Fibroblast of lung (primary cell): ENCODE results near the gene SEMA6A. TPM values are rescaled to one million over a fixed set of nuclear protein-coding genes. Genes with fewer than 3 reads are reported as not detected.

Experiments
- DNase-seq, 2 donors: peaks; one replicate each; pipeline versions ENCODE4 v3.0.0 to v3.0.0-alpha.2; 2010; ENCODE audit warnings: low read depth in 2 of 2
- H2AFZ ChIP-seq: 2 replicates; pipeline ENCODE4 v1.5.1; 2012; ENCODE audit warnings: low read length, control low read depth, inconsistent platforms
- H3K27ac ChIP-seq: 2 replicates; pipeline ENCODE4 v1.5.1; 2011; ENCODE audit warnings: low read length, control low read depth; ENCODE audit not compliant: insufficient read depth
- H3K27me3 ChIP-seq: 2 replicates; pipeline ENCODE4 v1.5.1; 2011; ENCODE audit warnings: mild to moderate bottlenecking, low read length; ENCODE audit not compliant: control insufficient read depth, insufficient read depth
- H3K36me3 ChIP-seq: 2 replicates; pipeline ENCODE4 v1.5.1; 2011; ENCODE audit warnings: low read length; ENCODE audit not compliant: control insufficient read depth, insufficient read depth
- H3K4me1 ChIP-seq: 2 replicates; pipeline ENCODE4 v1.5.1; 2011; ENCODE audit warnings: low read length; ENCODE audit not compliant: control insufficient read depth, insufficient read depth; ENCODE audit errors: extremely low read depth
- H3K4me2 ChIP-seq: 2 replicates; pipeline ENCODE4 v1.5.1; 2011; ENCODE audit warnings: low read length, control low read depth; ENCODE audit not compliant: insufficient read depth; ENCODE audit errors: extremely low read depth
- H3K4me3 ChIP-seq, 4 experiments: fragments of 200-600 bp in 1 of 4; sonication (generic) in 1 of 4; replicated peaks in 1 of 4; 2 replicates each; pipeline ENCODE4 v1.5.1; 2011 to 2016; ENCODE audit warnings: low read length in 4 of 4, low read depth in 3 of 4, mild to moderate bottlenecking in 3 of 4, control low read depth in 2 of 4, inconsistent platforms in 1 of 4, mixed read lengths in 1 of 4; ENCODE audit not compliant: insufficient read depth in 1 of 4; ENCODE audit errors: control extremely low read depth in 1 of 4
- H3K79me2 ChIP-seq: 2 replicates; pipeline ENCODE4 v1.5.1; 2012; ENCODE audit warnings: mild to moderate bottlenecking, low read length, inconsistent platforms; ENCODE audit not compliant: control insufficient read depth, insufficient read depth
- H3K9ac ChIP-seq: 2 replicates; pipeline ENCODE4 v1.5.1; 2011; ENCODE audit warnings: mild to moderate bottlenecking, low read length, control low read depth; ENCODE audit not compliant: insufficient read depth
- H3K9me3 ChIP-seq: 2 replicates; pipeline ENCODE4 v1.5.1; 2012; ENCODE audit warnings: low read depth, low read length; ENCODE audit not compliant: control insufficient read depth, insufficient read depth
- H4K20me1 ChIP-seq: 2 replicates; pipeline ENCODE4 v1.5.1; 2011; ENCODE audit warnings: low read length; ENCODE audit not compliant: control insufficient read depth, insufficient read depth; ENCODE audit errors: extremely low read depth
- EZH2 ChIP-seq: IDR thresholded peaks from 2 replicates; pipeline ENCODE4 v1.5.1; 2012; ENCODE audit warnings: low read length, control low read depth, mild to moderate bottlenecking; ENCODE audit errors: missing control alignments
- polyA plus RNA-seq, 2 donors: library from polyadenylated mRNA; depleted of rRNA in 1 of 2; stranded (reverse) in 1 of 2; unstranded in 1 of 2; fragments of >200 nt; gene quantifications; 2 replicates each; pipeline ENCODE4 v1.2.1, GENCODE V29; 2011 to 2012; ENCODE audit warnings: missing spikeins in 1 of 2
- total RNA-seq: library from RNA; depleted of rRNA; stranded (reverse); fragments of >200 nt; gene quantifications from 2 replicates; pipeline ENCODE4 v1.2.1, GENCODE V29; 2014
- TF ChIP-seq, protein P1 (sequence below), 2 donors: IDR thresholded peaks in 1 of 2; conservative IDR thresholded peaks in 1 of 2; 1 replicate in 1 of 2; 2 replicates in 1 of 2; pipeline ENCODE4 v1.5.1; 2011 to 2012; ENCODE audit warnings: low read length in 2 of 2, control low read depth in 1 of 2, inconsistent platforms in 1 of 2, low read depth in 1 of 2, mild to moderate bottlenecking in 1 of 2

The SEMA6A gene
- total and polyA plus RNA-seq, 2 donors (not counting 1 experiment from before 2014, with no cell fraction given), result 0.17 to 0.22 TPM

GRCh38 chr5:116621599-116621998 lies 47.0 kb upstream of the SEMA6A start:
- Histone ChIP-seq H3K4me1 (no peaks in the 10 kb centered on the region), H3K9me3 (no peaks in the 10 kb centered on the region), H3K36me3 (no peaks in the 10 kb centered on the region), H3K4me2 (no peak overlapping the region), H2AFZ (no peak overlapping the region), H3K27me3 (no peaks in the 10 kb centered on the region), H3K27ac (no peak overlapping the region), H3K9ac (no peak overlapping the region), H4K20me1 (no peaks in the 10 kb centered on the region), H3K4me3 (no peak overlapping the region), H3K79me2 (no peaks in the 10 kb centered on the region)
- TF ChIP-seq, protein P1, sequence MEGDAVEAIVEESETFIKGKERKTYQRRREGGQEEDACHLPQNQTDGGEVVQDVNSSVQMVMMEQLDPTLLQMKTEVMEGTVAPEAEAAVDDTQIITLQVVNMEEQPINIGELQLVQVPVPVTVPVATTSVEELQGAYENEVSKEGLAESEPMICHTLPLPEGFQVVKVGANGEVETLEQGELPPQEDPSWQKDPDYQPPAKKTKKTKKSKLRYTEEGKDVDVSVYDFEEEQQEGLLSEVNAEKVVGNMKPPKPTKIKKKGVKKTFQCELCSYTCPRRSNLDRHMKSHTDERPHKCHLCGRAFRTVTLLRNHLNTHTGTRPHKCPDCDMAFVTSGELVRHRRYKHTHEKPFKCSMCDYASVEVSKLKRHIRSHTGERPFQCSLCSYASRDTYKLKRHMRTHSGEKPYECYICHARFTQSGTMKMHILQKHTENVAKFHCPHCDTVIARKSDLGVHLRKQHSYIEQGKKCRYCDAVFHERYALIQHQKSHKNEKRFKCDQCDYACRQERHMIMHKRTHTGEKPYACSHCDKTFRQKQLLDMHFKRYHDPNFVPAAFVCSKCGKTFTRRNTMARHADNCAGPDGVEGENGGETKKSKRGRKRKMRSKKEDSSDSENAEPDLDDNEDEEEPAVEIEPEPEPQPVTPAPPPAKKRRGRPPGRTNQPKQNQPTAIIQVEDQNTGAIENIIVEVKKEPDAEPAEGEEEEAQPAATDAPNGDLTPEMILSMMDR (conservative IDR thresholded peaks at IDR 0.05 in 1 of 2, IDR thresholded peaks at IDR 0.05 in 1 of 2; ENCODE audit: low read depth in 1 of 2, low read length in 2 of 2), result no peak
- TF ChIP-seq EZH2, result no peak
- no peak for DNase-seq

GRCh38 chr5:116616876-116617275 lies 42.3 kb upstream of the SEMA6A start:
- no peaks in the 10 kb centered on the region for H3K79me2 ChIP-seq
- no peak overlapping the region for H2AFZ ChIP-seq
- no peak overlapping the region for H3K9ac ChIP-seq
- no peaks in the 10 kb centered on the region for H3K27me3 ChIP-seq
- no peaks in the 10 kb centered on the region for H4K20me1 ChIP-seq
- H3K9me3 ChIP-seq, result no peaks in the 10 kb centered on the region
- H3K4me3 ChIP-seq, result no peak overlapping the region
- TF ChIP-seq, protein P1 (conservative IDR thresholded peaks at IDR 0.05 in 1 of 2, IDR thresholded peaks at IDR 0.05 in 1 of 2; ENCODE audit: low read depth in 1 of 2, low read length in 2 of 2), result no peak
- TF ChIP-seq EZH2, result no peak
- H3K36me3 ChIP-seq, result no peaks in the 10 kb centered on the region
- H3K27ac ChIP-seq, result no peak overlapping the region
- no peaks in the 10 kb centered on the region for H3K4me1 ChIP-seq
- no peak for DNase-seq
- no peak overlapping the region for H3K4me2 ChIP-seq

- no peaks in the 10 kb centered on the region for H4K20me1 ChIP-seq
- TF ChIP-seq, protein P1 (conservative IDR thresholded peaks at IDR 0.05 in 1 of 2, IDR thresholded peaks at IDR 0.05 in 1 of 2; ENCODE audit: low read depth in 1 of 2, low read length in 2 of 2), result no peak
- H3K27ac ChIP-seq, result no peak overlapping the region
- DNase-seq, result no peak
- H3K36me3 ChIP-seq, result no peaks in the 10 kb centered on the region
- no peaks in the 10 kb centered on the region for H3K9me3 ChIP-seq
- no peak overlapping the region for H3K9ac ChIP-seq
- H3K4me1 ChIP-seq, result no peaks in the 10 kb centered on the region
- H3K4me3 ChIP-seq, result no peak overlapping the region
- H3K79me2 ChIP-seq, result no peaks in the 10 kb centered on the region
- no peak overlapping the region for H3K4me2 ChIP-seq
- no peaks in the 10 kb centered on the region for H3K27me3 ChIP-seq
- H2AFZ ChIP-seq, result no peak overlapping the region
Observed at GRCh38 chr5:116614603-116614920, 39.9 kb upstream of the SEMA6A start.
